HCT116 (cell line): ENCODE measurements around the gene FAM81A. TPM values are rescaled to one million over a fixed set of nuclear protein-coding genes. Genes with fewer than 3 reads are reported as not detected.

Source experiments
- ATAC-seq: fragments of 200-7000 bp; cut with Tn5 transposase; 2 replicates; pipeline ENCODE4 v1.9.1; 2020; ENCODE audit warnings: mild to moderate bottlenecking, moderate library complexity
- BruUV-seq: library from RNA; stranded (reverse); fragments of 400-500 nt; replicated peaks from 2 replicates; lab custom pipeline; 2021; lab: Mats Ljungman, UMichigan
- CTCF ChIA-PET: fragments of 300-600 bp; sonication (Branson Sonifier 250); formaldehyde crosslinking; loops from one replicate; lab custom pipeline; 2021; ENCODE audit warnings: antibody characterized with exemption; lab: Charles Lee
- POLR2A ChIA-PET: fragments of 300-600, 350-600 bp; sonication (Branson Sonifier 250); formaldehyde crosslinking; loops from one replicate; lab custom pipeline; 2021; ENCODE audit warnings: antibody characterized with exemption; lab: Charles Lee
- RAD21 ChIA-PET, 2 experiments: fragments of 300-600 bp; sonication (Branson Sonifier 250); formaldehyde crosslinking; loops; one replicate each; lab custom pipeline; 2023; ENCODE audit warnings: low total read pairs in 2 of 2; ENCODE audit not compliant: uncharacterized antibody in 2 of 2, unreplicated experiment in 2 of 2, low non-redundant PET in 1 of 2; lab: Charles Lee
- DNase-seq: peaks from one replicate; pipeline ENCODE4 v3.0.0-alpha.2; 2010; ENCODE audit warnings: low read depth, low spot score
- H2AFZ ChIP-seq: fragments of 200-600 bp; shearing (Covaris generic), sonication (generic); 2 replicates; pipeline ENCODE4 v1.6.1; 2017; ENCODE audit warnings: low read depth, mixed run types, mixed read lengths, antibody characterized with exemption, low read length; ENCODE audit not compliant: poor library complexity, severe bottlenecking
- H3K27ac ChIP-seq: 2 replicates; pipeline ENCODE4 v1.5.1; 2012; ENCODE audit warnings: low read depth, low read length
- H3K27me3 ChIP-seq: fragments of 200-600 bp; sonication (generic); 2 replicates; pipeline ENCODE4 v1.6.1; 2016; ENCODE audit warnings: mixed run types, low read length, mixed read lengths; ENCODE audit not compliant: insufficient read depth
- H3K36me3 ChIP-seq, 2 experiments: fragments of 200-500 bp in 1 of 2; fragments of 200-600 bp in 1 of 2; sonication (Bioruptor generic) in 1 of 2; sonication (generic) in 1 of 2; 2 replicates each; pipeline versions ENCODE4 v1.5.1 to v1.6.1; 2014 to 2016; ENCODE audit warnings: low read length in 2 of 2, inconsistent platforms in 1 of 2, mixed read lengths in 1 of 2, mixed run types in 1 of 2; ENCODE audit not compliant: insufficient read depth in 2 of 2, control insufficient read depth in 1 of 2
- H3K4me1 ChIP-seq, 2 experiments: fragments of 200-600 bp in 1 of 2; sonication (generic) in 1 of 2; 2 replicates each; pipeline versions ENCODE4 v1.5.1 to v1.6.1; 2012 to 2017; ENCODE audit warnings: low read length in 2 of 2, inconsistent platforms in 1 of 2, mild to moderate bottlenecking in 1 of 2, mixed read lengths in 1 of 2, mixed run types in 1 of 2, moderate library complexity in 1 of 2; ENCODE audit not compliant: insufficient read depth in 2 of 2, control insufficient read depth in 1 of 2
- H3K4me2 ChIP-seq: fragments of 200-600 bp; sonication (generic); 2 replicates; pipeline ENCODE4 v1.6.1; 2017; ENCODE audit warnings: mixed run types, low read length, mixed read lengths
- H3K4me3 ChIP-seq, 2 experiments: fragments of 200-600 bp in 1 of 2; sonication (generic) in 1 of 2; replicated peaks in 1 of 2; 2 replicates each; pipeline ENCODE4 v1.5.1; 2011 to 2016; ENCODE audit warnings: low read length in 2 of 2, control low read depth in 1 of 2, low read depth in 1 of 2, mild to moderate bottlenecking in 1 of 2, mixed read lengths in 1 of 2, mixed run types in 1 of 2
- H3K79me2 ChIP-seq: fragments of 200-600 bp; sonication (generic); 2 replicates; pipeline ENCODE4 v1.6.1; 2017; ENCODE audit warnings: mild to moderate bottlenecking, mixed run types, low read length, moderate library complexity, mixed read lengths; ENCODE audit not compliant: insufficient read depth
- H3K9ac ChIP-seq: fragments of 200-600 bp; sonication (generic); 2 replicates; pipeline ENCODE4 v1.6.1; 2016; ENCODE audit warnings: low read length, mixed read lengths
- H3K9me2 ChIP-seq: fragments of 200-600 bp; sonication (generic), shearing (Covaris generic); 2 replicates; pipeline ENCODE4 v1.6.1; 2017; ENCODE audit warnings: mixed run types, mild to moderate bottlenecking, moderate library complexity; ENCODE audit not compliant: insufficient read depth
- H3K9me3 ChIP-seq, 2 experiments: fragments of 200-500 bp in 1 of 2; fragments of 200-600 bp in 1 of 2; sonication (Bioruptor generic) in 1 of 2; sonication (generic) in 1 of 2; 2 replicates each; pipeline ENCODE4 v1.6.1; 2014 to 2017; ENCODE audit warnings: low read length in 2 of 2, mixed read lengths in 2 of 2, inconsistent platforms in 1 of 2, low read depth in 1 of 2, mild to moderate bottlenecking in 1 of 2, mixed run types in 1 of 2, moderate library complexity in 1 of 2; ENCODE audit not compliant: control insufficient read depth in 1 of 2, insufficient read depth in 1 of 2
- H4K20me1 ChIP-seq: fragments of 200-600 bp; sonication (generic), shearing (Covaris generic); 2 replicates; pipeline ENCODE4 v1.6.1; 2017; ENCODE audit warnings: mixed run types, mild to moderate bottlenecking, moderate library complexity; ENCODE audit not compliant: insufficient read depth
- ATF3 ChIP-seq: IDR thresholded peaks from 2 replicates; pipeline ENCODE4 v1.6.1; 2012
- CEBPB ChIP-seq: IDR thresholded peaks from 2 replicates; pipeline ENCODE4 v1.6.1; 2012; ENCODE audit warnings: low read depth
- CTCF ChIP-seq, 3 experiments: fragments of 200-600 bp in 1 of 3; sonication (generic) in 1 of 3; IDR thresholded peaks in 2 of 3; conservative IDR thresholded peaks in 1 of 3; 2 replicates each; pipeline ENCODE4 v1.5.1; 2012 to 2017; ENCODE audit warnings: low read depth in 2 of 3, low read length in 2 of 3, antibody characterized with exemption in 1 of 3, borderline replicate concordance in 1 of 3, control low read depth in 1 of 3, mild to moderate bottlenecking in 1 of 3, mixed read lengths in 1 of 3, mixed run types in 1 of 3, moderate library complexity in 1 of 3; ENCODE audit not compliant: insufficient read depth in 1 of 3
- EZH2 ChIP-seq: fragments of 200-600 bp; sonication (generic); IDR thresholded peaks from 2 replicates; pipeline ENCODE4 v1.6.1; 2017; ENCODE audit warnings: antibody characterized with exemption, mixed run types
- JUND ChIP-seq: IDR thresholded peaks from 2 replicates; pipeline ENCODE4 v1.6.1; 2012
- POLR2AphosphoS5 ChIP-seq: IDR thresholded peaks from 2 replicates; pipeline ENCODE4 v1.6.1; 2011; ENCODE audit warnings: mild to moderate bottlenecking, low read depth, low read length, moderate library complexity
- RAD21 ChIP-seq: IDR thresholded peaks from 2 replicates; pipeline ENCODE4 v1.6.1; 2012; ENCODE audit warnings: low read depth, mild to moderate bottlenecking
- REST ChIP-seq: IDR thresholded peaks from 2 replicates; pipeline ENCODE4 v1.6.1; 2012; ENCODE audit warnings: low read depth
- SP1 ChIP-seq: IDR thresholded peaks from 2 replicates; pipeline ENCODE4 v1.6.1; 2012; ENCODE audit warnings: low read depth
- TCF7L2 ChIP-seq: IDR thresholded peaks from 2 replicates; pipeline ENCODE4 v1.7.0; 2011; ENCODE audit warnings: borderline replicate concordance, inconsistent platforms; ENCODE audit not compliant: insufficient read depth, insufficient read length; ENCODE audit errors: extremely low read depth
- ZNF274 ChIP-seq: fragments of 200-500 bp; sonication (Bioruptor generic); IDR thresholded peaks from 2 replicates; pipeline ENCODE4 v1.6.1; 2014; ENCODE audit warnings: mild to moderate bottlenecking, low read depth, low read length, inconsistent platforms
- intact Hi-C: fragments of 100-400 bp; cut with micrococcal nuclease; formaldehyde crosslinking; loops from 2 replicates; pipeline ENCODE4 v1.10.0; 2022
- total RNA-seq: library from RNA; stranded (reverse); gene quantifications from one replicate; pipeline ENCODE4 v1.2.1, GENCODE V29; 2021; ENCODE audit not compliant: unreplicated experiment

FAM81A gene
- total RNA-seq, 1 experiment from 2014 or later = 6.6 TPM

GRCh38 chr15:59447367-59447766 is 9.4 kb downstream of the FAM81A start:
- no peak for TF ChIP-seq POLR2AphosphoS5
- TF ChIP-seq SP1 = no peak
- no peak for TF ChIP-seq CEBPB
- TF ChIP-seq ZNF274 = no peak
- no peak for TF ChIP-seq CTCF (IDR thresholded peaks at IDR 0.05 in 2 of 3, conservative IDR thresholded peaks at IDR 0.05 in 1 of 3; ENCODE audit: borderline replicate concordance in 1 of 3, insufficient read depth in 1 of 3, low read depth in 2 of 3, low read length in 2 of 3)
- TF ChIP-seq JUND = no peak
- TF ChIP-seq TCF7L2 = no peak
- no peak for TF ChIP-seq EZH2
- no peak for TF ChIP-seq ATF3
- TF ChIP-seq REST = no peak
- TF ChIP-seq RAD21 = no peak
- Histone ChIP-seq H3K27me3 (no peaks in the 10 kb centered on the region), H3K9me2 (no peaks in the 10 kb centered on the region), H3K4me1 (no peaks in the 10 kb centered on the region), H3K36me3 (no peaks in the 10 kb centered on the region), H3K9me3 (no peaks in the 10 kb centered on the region), H2AFZ (no peak overlapping the region), H3K79me2 (no peaks in the 10 kb centered on the region), H3K4me3 (no peak overlapping the region), H3K27ac (no peak overlapping the region), H3K4me2 (no peak overlapping the region), H4K20me1 (no peaks in the 10 kb centered on the region), H3K9ac (no peak overlapping the region)
- ChIA-PET POLR2A (no interaction called here), CTCF (no interaction called here), RAD21 (no interaction called here)
- no TSS peak for BruUV-seq
- no peak for DNase-seq
- no peak for ATAC-seq
- intact Hi-C loops = no loop called here
